HepG2 (cell line): Measurements from ENCODE around the gene FAM83C. TPM values are rescaled to one million over a fixed set of nuclear protein-coding genes. Genes with fewer than 3 reads are reported as not detected.

Experiments
- HNRNPL ChIP-seq: fragments of 200-400 bp; formaldehyde crosslinking; IDR thresholded peaks from 2 replicates; pipeline ENCODE4 v1.6.1; 2017; ENCODE audit warnings: mild to moderate bottlenecking, low read depth, low read length
- NBN ChIP-seq: fragments of 450-650 bp; conservative IDR thresholded peaks from 2 replicates; pipeline ENCODE4 v1.6.1; 2017
- PRDM15 ChIP-seq: sonication (generic); formaldehyde crosslinking; IDR thresholded peaks from 2 replicates; pipeline ENCODE4 v1.4.0; 2020; ENCODE audit warnings: missing genetic modification reagents
- SIN3B ChIP-seq: fragments of 150-350 bp; IDR thresholded peaks from 2 replicates; pipeline ENCODE4 v1.6.1; 2014; ENCODE audit warnings: low read length
- ZFP36L1 ChIP-seq: sonication (generic); formaldehyde crosslinking; IDR thresholded peaks from 2 replicates; pipeline ENCODE4 v1.8.0; 2022; ENCODE audit warnings: mild to moderate bottlenecking, missing genetic modification reagents, moderate library complexity
- ZNF556 ChIP-seq: sonication (generic); formaldehyde crosslinking; IDR thresholded peaks from 2 replicates; pipeline ENCODE4 v1.4.0; 2020; ENCODE audit warnings: mild to moderate bottlenecking, missing genetic modification reagents, borderline replicate concordance
- ZNF674 ChIP-seq: sonication (generic); formaldehyde crosslinking; IDR thresholded peaks from 2 replicates; pipeline ENCODE4 v1.5.0; 2020; ENCODE audit warnings: low read depth, mild to moderate bottlenecking, missing genetic modification reagents
- polyA plus RNA-seq, 8 experiments: library from polyadenylated mRNA; depleted of rRNA in 3 of 8; stranded (reverse) in 7 of 8; unstranded in 1 of 8; fragments of >200 nt; fragmentation: Illumina TruSeq in 4 of 8; extraction: Trizol in 4 of 8; gene quantifications; 2 replicates each; pipeline versions ENCODE4 v1.2.1 to v1.2.3, GENCODE V29; 2011 to 2016; ENCODE audit warnings: low read depth in 4 of 8, missing spikeins in 1 of 8, mixed read lengths in 1 of 8; ENCODE audit not compliant: insufficient read depth in 1 of 8
- total RNA-seq, 5 experiments: library from RNA; depleted of rRNA; stranded (reverse); fragments of >200 nt; fragmentation: Illumina TruSeq; extraction: Trizol; gene quantifications; 2 replicates each; pipeline ENCODE4 v1.2.3, GENCODE V29; 2016; ENCODE audit warnings: low read depth in 1 of 5
- TF ChIP-seq, protein P1 (sequence below): sonication (generic); IDR thresholded peaks from 2 replicates; pipeline ENCODE4 v1.6.1; 2016; ENCODE audit warnings: low read depth, borderline replicate concordance
- TF ChIP-seq, protein P2 (sequence below): sonication (generic); formaldehyde crosslinking; IDR thresholded peaks from 2 replicates; pipeline ENCODE4 v1.5.1; 2020; ENCODE audit warnings: mild to moderate bottlenecking, moderate library complexity, missing genetic modification reagents
- TF ChIP-seq, protein P3 (sequence below): sonication (generic); formaldehyde crosslinking; IDR thresholded peaks from 2 replicates; pipeline ENCODE4 v1.4.0; 2020; ENCODE audit warnings: missing genetic modification reagents
- TF ChIP-seq, protein P4 (sequence below): sonication (generic); formaldehyde crosslinking; IDR thresholded peaks from 2 replicates; pipeline ENCODE4 v1.4.0; 2020; ENCODE audit warnings: missing genetic modification reagents, borderline replicate concordance

Gene FAM83C
- total and polyA plus RNA-seq, 2 of the 13 experiments (the other 11 are each of a cell fraction or from before 2014, with no cell fraction given), result 0.04 TPM; not detected in 1

DNA sequence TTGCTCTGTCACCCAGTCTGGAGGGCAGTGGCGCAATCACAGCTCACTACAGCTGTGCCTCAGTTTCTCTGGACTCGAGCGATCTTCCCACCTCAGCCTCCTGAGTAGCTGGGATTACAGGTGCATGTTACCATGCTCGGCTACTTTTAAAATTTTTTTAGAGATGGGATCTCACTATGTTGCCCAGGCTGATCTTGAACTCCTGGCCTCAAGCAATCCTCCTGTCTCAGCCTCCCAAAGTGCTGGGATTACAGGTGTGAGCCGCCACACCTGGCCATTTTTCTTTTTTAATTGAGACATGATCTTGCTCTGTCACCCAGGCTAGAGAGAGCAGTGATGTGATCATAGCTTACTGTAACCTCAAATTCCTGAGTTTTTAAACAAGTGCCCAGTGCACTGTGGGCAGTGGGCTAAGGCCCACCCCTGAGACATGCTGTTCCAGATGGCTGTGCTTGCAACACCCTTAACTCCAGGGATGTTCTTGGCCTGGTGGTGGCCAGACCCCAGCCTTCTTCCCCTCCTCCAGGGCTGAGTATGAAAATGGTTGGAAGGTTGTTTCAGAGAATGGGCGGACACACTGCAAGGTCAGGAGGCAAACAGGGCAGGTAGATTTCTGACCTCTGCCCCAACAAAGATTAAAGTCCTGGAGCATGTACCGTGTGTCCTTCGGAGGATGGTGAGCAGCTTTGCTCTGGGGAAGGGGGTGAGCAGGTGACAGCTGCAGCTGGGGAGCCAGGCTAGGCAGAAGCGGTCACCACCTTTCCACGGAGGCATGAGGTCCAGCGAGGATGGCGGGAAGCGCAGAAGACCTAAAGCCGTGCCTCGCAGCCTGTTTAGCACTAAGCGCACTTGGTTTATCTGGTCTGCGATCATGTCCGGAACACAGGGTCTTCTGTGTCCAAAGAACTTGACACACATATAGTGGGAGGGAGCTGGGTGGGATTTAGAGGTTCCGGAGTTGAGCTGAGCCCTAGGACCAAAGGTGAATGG, 1.4 kb upstream of the FAM83C start (continued):
- no peak for TF ChIP-seq PRDM15 (CRISPR knock-in tag)
- peak; percentile 54; the same call in 1 of the 2 replicates for TF ChIP-seq ZNF556 (CRISPR knock-in tag)
- no peak for TF ChIP-seq SIN3B
- TF ChIP-seq NBN, result no peak
- TF ChIP-seq HNRNPL, result no peak
- TF ChIP-seq, protein P1, sequence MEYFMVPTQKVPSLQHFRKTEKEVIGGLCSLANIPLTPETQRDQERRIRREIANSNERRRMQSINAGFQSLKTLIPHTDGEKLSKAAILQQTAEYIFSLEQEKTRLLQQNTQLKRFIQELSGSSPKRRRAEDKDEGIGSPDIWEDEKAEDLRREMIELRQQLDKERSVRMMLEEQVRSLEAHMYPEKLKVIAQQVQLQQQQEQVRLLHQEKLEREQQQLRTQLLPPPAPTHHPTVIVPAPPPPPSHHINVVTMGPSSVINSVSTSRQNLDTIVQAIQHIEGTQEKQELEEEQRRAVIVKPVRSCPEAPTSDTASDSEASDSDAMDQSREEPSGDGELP, result no peak; the same call in 1 of the 2 replicates
- no peak for TF ChIP-seq ZNF674 (CRISPR knock-in tag)
- TF ChIP-seq, protein P2, sequence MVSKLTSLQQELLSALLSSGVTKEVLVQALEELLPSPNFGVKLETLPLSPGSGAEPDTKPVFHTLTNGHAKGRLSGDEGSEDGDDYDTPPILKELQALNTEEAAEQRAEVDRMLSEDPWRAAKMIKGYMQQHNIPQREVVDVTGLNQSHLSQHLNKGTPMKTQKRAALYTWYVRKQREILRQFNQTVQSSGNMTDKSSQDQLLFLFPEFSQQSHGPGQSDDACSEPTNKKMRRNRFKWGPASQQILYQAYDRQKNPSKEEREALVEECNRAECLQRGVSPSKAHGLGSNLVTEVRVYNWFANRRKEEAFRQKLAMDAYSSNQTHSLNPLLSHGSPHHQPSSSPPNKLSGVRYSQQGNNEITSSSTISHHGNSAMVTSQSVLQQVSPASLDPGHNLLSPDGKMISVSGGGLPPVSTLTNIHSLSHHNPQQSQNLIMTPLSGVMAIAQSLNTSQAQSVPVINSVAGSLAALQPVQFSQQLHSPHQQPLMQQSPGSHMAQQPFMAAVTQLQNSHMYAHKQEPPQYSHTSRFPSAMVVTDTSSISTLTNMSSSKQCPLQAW (CRISPR knock-in tag), result no peak
- TF ChIP-seq, protein P3, sequence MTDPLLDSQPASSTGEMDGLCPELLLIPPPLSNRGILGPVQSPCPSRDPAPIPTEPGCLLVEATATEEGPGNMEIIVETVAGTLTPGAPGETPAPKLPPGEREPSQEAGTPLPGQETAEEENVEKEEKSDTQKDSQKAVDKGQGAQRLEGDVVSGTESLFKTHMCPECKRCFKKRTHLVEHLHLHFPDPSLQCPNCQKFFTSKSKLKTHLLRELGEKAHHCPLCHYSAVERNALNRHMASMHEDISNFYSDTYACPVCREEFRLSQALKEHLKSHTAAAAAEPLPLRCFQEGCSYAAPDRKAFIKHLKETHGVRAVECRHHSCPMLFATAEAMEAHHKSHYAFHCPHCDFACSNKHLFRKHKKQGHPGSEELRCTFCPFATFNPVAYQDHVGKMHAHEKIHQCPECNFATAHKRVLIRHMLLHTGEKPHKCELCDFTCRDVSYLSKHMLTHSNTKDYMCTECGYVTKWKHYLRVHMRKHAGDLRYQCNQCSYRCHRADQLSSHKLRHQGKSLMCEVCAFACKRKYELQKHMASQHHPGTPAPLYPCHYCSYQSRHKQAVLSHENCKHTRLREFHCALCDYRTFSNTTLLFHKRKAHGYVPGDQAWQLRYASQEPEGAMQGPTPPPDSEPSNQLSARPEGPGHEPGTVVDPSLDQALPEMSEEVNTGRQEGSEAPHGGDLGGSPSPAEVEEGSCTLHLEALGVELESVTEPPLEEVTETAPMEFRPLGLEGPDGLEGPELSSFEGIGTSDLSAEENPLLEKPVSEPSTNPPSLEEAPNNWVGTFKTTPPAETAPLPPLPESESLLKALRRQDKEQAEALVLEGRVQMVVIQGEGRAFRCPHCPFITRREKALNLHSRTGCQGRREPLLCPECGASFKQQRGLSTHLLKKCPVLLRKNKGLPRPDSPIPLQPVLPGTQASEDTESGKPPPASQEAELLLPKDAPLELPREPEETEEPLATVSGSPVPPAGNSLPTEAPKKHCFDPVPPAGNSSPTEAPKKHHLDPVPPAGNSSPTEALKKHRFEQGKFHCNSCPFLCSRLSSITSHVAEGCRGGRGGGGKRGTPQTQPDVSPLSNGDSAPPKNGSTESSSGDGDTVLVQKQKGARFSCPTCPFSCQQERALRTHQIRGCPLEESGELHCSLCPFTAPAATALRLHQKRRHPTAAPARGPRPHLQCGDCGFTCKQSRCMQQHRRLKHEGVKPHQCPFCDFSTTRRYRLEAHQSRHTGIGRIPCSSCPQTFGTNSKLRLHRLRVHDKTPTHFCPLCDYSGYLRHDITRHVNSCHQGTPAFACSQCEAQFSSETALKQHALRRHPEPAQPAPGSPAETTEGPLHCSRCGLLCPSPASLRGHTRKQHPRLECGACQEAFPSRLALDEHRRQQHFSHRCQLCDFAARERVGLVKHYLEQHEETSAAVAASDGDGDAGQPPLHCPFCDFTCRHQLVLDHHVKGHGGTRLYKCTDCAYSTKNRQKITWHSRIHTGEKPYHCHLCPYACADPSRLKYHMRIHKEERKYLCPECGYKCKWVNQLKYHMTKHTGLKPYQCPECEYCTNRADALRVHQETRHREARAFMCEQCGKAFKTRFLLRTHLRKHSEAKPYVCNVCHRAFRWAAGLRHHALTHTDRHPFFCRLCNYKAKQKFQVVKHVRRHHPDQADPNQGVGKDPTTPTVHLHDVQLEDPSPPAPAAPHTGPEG, result no peak
- TF ChIP-seq ZFP36L1 (CRISPR knock-in tag), result no peak
- TF ChIP-seq, protein P4, sequence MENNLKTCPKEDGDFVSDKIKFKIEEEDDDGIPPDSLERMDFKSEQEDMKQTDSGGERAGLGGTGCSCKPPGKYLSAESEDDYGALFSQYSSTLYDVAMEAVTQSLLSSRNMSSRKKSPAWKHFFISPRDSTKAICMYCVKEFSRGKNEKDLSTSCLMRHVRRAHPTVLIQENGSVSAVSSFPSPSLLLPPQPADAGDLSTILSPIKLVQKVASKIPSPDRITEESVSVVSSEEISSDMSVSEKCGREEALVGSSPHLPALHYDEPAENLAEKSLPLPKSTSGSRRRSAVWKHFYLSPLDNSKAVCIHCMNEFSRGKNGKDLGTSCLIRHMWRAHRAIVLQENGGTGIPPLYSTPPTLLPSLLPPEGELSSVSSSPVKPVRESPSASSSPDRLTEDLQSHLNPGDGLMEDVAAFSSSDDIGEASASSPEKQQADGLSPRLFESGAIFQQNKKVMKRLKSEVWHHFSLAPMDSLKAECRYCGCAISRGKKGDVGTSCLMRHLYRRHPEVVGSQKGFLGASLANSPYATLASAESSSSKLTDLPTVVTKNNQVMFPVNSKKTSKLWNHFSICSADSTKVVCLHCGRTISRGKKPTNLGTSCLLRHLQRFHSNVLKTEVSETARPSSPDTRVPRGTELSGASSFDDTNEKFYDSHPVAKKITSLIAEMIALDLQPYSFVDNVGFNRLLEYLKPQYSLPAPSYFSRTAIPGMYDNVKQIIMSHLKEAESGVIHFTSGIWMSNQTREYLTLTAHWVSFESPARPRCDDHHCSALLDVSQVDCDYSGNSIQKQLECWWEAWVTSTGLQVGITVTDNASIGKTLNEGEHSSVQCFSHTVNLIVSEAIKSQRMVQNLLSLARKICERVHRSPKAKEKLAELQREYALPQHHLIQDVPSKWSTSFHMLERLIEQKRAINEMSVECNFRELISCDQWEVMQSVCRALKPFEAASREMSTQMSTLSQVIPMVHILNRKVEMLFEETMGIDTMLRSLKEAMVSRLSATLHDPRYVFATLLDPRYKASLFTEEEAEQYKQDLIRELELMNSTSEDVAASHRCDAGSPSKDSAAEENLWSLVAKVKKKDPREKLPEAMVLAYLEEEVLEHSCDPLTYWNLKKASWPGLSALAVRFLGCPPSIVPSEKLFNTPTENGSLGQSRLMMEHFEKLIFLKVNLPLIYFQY (CRISPR knock-in tag), result no peak
